ENCODE data around the gene DPH7. TPM values are rescaled to one million over a fixed set of nuclear protein-coding genes. Genes with fewer than 3 reads are reported as not detected.
"Not testable (repeated sequence)": the region's sequence is repeated elsewhere in the genome, so short reads cannot be mapped to it uniquely, and the experiment has no call there.

The DPH7 gene
- total RNA-seq, 2 donors from 2014 or later = 26.7 to 35.5 TPM

DNA sequence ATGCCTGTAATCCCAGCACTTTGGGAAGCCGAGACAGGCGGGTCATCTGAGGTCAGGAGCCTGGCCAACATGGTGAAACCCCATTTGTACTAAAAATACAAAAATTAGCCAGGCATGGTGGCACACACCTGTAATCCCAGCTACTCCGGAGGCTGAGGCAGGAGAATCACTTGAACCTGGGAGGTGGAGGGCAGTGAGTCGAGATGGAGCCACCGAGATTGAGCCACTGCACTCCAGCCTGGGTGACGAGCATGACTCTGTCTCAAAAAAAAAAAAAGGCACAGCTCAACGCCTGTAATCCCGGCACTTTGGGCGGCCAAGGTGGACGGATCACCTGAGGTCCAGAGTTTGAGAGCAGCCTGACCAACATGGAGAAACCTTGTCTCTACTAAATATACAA is 25.1 kb downstream of the DPH7 start:
- peaks cover 12% of the 10 kb centered on the region for H3K4me1 Mint-ChIP-seq
- not testable (repeated sequence) for H3K9me3 Mint-ChIP-seq; ATAC-seq (replicated peaks); H3K27ac Mint-ChIP-seq; H3K27me3 Mint-ChIP-seq
- H3K36me3 Mint-ChIP-seq (ENCODE audit: low read depth) = peaks cover 56% of the 10 kb centered on the region
- H3K4me3 Mint-ChIP-seq = peak overlapping the region; percentile 11

DNA sequence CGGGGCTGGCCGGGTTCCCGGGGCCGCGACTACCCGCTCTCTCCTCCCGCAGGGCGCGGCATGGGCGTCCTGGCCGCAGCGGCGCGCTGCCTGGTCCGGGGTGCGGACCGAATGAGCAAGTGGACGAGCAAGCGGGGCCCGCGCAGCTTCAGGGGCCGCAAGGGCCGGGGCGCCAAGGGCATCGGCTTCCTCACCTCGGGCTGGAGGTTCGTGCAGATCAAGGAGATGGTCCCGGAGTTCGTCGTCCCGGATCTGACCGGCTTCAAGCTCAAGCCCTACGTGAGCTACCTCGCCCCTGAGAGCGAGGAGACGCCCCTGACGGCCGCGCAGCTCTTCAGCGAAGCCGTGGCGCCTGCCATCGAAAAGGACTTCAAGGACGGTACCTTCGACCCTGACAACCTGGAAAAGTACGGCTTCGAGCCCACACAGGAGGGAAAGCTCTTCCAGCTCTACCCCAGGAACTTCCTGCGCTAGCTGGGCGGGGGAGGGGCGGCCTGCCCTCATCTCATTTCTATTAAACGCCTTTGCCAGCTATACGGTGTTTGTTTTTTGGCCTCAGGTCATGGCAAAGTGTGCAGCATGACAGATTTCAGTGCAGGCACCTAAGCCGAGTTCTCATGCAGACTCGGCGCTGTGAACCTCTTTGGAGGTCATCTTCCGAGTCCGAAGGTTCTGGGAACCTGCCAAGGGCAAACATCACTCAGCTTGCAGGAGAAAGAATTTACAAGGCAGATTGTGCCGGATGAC is 26.5 kb downstream of the DPH7 start:
- Mint-ChIP-seq H3K27ac (peak overlapping the region; percentile 72), H3K4me3 (peak overlapping the region; percentile 85), H3K36me3 (ENCODE audit: low read depth) (peaks cover 47% of the 10 kb centered on the region), H3K9me3 (no peaks in the 10 kb centered on the region), H3K4me1 (peaks cover 12% of the 10 kb centered on the region), H3K27me3 (no peaks in the 10 kb centered on the region)
- ATAC-seq (replicated peaks) = peak; percentile 5

DNA sequence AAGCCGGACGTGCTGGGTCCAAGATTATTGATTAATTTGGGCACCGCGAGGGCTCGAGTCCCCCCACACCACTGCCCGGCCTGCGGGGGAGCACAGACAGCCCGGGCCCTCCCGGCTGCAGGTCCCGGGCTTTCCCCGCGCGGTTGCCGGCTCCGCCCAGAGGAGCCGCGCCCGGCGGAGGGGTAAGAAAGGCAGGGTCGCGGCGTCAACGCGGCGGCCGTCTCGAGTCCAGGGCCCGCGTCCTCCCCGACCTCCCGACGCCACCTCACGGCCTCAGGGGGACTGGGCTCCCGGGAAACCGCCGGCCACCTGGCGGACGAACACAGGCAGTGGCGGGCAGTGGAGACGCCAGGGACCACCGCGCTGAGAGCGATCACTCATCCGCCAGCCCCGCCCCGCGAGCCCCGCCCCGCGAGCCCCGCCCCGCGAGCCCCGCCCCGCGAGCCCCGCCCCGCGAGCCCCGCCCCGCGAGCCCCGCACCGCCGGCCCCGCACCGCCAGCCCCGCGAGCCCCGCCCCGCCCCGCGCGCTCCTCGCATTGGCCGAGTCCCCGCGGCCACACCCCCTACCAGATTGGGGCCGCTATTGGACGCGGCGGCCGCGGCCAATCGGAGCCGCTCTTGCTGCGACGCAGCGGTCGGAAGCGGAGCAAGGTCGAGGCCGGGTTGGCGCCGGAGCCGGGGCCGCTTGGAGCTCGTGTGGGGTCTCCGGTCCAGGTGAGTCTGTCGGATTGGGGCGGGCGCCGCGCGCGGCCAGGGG is 27.3 kb downstream of the DPH7 start, which contains the start of gene MRPL41:
Gene MRPL41 (plus strand): TSS at position 616 of the 758 bp plus-strand sequence. CDS start 203 bp downstream, outside the sequence.
- peak; percentile 95 for ATAC-seq (replicated peaks)
- Mint-ChIP-seq H3K4me1 (peaks cover 12% of the 10 kb centered on the region), H3K36me3 (ENCODE audit: low read depth) (peaks cover 39% of the 10 kb centered on the region), H3K27ac (peak within 1 kb of the TSS; percentile 72), H3K27me3 (no peaks in the 10 kb centered on the region), H3K9me3 (no peaks in the 10 kb centered on the region), H3K4me3 (peak within 1 kb of the TSS; percentile 85)

DNA sequence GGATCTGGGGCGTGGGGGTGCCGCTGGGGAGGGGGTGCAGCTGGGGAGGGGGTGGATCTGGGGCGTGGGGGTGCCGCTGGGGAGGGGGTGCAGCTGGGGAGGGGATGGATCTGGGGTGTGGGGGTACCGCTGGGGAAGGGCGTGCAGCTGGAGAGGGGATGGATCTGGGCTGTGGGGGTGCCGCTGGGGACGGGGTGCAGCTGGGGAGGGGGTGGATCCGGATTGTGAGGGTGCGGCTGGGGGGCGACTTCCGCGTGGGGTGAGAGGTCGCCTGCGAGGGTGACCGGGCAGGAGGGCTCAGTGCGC is 27.8 kb downstream of the DPH7 start:
- H3K27me3 Mint-ChIP-seq; ATAC-seq (replicated peaks); H3K27ac Mint-ChIP-seq; H3K9me3 Mint-ChIP-seq: not testable (repeated sequence)
- peaks cover 12% of the 10 kb centered on the region for H3K4me1 Mint-ChIP-seq
- peaks cover 34% of the 10 kb centered on the region for H3K36me3 Mint-ChIP-seq (ENCODE audit: low read depth)
- H3K4me3 Mint-ChIP-seq = peak overlapping the region; percentile 85

DNA sequence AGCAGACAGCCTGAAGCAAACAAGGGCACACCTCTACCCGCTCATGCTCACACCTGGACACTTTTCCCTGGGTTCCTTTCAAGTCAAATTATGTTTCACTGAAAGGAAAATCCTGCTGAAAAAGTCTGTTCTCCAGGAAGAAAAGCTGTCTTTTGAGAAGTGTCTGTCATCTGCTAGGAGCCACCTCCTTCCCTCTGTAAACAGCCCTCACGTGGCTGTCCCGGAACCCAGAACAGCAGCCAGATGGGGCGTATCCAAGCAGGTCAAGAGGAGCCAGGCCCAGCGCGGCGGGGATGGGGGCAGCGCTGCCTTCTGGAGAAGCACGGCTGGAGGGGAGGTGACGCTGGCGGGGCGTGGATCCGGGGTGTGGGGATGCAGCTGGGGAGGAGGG is 28.5 kb downstream of the DPH7 start, which contains the start of gene PNPLA7:
Gene PNPLA7 (minus strand): TSS at position 172 of the 391 bp plus-strand sequence. CDS start 205 bp downstream, outside the sequence.
- peaks cover 27% of the 10 kb centered on the region for H3K36me3 Mint-ChIP-seq (ENCODE audit: low read depth)
- peak within 1 kb of the TSS; percentile 85 for H3K4me3 Mint-ChIP-seq
- ATAC-seq (replicated peaks) = peak; percentile 37
- H3K9me3 Mint-ChIP-seq = no peaks in the 10 kb centered on the region
- peak within 1 kb of the TSS; percentile 75 for H3K27ac Mint-ChIP-seq
- H3K27me3 Mint-ChIP-seq = no peaks in the 10 kb centered on the region
- H3K4me1 Mint-ChIP-seq = peaks cover 5% of the 10 kb centered on the region

DNA sequence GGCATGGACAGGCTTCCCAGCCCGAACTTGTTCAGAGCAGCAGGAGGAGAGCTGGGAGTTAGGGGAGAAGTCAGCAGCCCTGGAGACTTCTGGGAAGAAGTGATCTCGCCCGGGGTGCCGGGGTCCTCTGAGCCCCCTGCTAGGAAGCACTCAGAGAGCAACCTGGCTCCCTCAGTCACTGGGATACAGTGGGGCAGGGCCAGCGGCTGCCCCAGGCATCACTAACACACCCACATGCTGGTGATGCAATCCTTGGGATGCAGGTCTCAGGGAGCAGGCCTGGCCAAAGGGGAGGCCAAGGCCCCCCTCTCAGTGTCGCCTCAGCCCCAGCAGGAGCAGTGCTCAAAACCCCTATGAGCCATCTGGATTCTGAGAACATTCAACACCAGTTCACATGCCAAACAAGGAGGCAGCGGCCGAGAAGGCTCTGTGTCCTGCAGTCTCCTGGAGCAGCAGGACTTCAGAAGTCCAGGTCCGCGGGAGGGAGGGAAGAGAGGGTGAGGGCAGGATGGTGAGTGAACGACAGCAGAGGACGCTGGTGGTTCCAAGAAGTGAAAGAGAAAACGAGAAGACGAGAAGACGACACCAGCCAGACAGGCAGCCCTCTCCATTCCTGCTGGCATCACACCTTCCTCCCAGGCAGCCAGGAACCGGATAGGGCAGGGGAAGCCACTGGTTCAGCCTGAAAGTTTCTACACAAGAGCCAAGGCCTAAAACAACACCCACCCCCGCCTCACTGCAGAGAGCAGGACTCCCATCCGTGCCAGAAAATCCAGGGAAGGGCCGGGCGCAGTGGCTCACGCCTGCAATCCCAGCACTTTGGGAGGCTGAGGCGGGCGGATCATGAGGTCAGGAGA is 30.8 kb downstream of the DPH7 start:
- no peak for ATAC-seq (replicated peaks)
- H3K36me3 Mint-ChIP-seq (ENCODE audit: low read depth) = peaks cover 8% of the 10 kb centered on the region
- H3K9me3 Mint-ChIP-seq = no peaks in the 10 kb centered on the region
- H3K27ac Mint-ChIP-seq = no peak overlapping the region
- no peaks in the 10 kb centered on the region for H3K27me3 Mint-ChIP-seq
- H3K4me1 Mint-ChIP-seq = peaks cover 3% of the 10 kb centered on the region
- H3K4me3 Mint-ChIP-seq = no peak overlapping the region

DNA sequence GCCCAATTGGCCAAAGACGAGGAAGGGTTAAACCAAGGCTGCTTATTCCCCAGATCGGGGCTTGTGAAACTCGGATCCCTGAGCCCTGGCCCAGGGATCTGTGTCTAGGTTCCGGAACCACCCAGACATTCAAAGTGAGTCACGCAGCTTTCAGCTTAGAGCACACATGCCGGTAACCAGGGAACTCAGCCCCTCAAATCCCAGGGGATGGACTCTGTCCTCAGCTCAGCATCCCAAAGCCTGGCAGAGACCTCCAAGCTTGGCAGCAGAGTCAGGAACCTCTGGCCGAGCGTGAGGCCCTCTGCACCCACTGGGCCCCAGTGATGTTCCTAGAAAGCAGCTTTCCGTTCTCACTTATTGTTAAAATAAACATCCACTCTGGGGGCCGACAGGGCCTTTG is 33.6 kb downstream of the DPH7 start:
- H3K27me3 Mint-ChIP-seq = no peaks in the 10 kb centered on the region
- H3K36me3 Mint-ChIP-seq (ENCODE audit: low read depth) = no peaks in the 10 kb centered on the region
- H3K4me3 Mint-ChIP-seq = no peak overlapping the region
- H3K4me1 Mint-ChIP-seq = no peaks in the 10 kb centered on the region
- no peak for ATAC-seq (replicated peaks)
- no peak overlapping the region for H3K27ac Mint-ChIP-seq
- no peaks in the 10 kb centered on the region for H3K9me3 Mint-ChIP-seq

DNA sequence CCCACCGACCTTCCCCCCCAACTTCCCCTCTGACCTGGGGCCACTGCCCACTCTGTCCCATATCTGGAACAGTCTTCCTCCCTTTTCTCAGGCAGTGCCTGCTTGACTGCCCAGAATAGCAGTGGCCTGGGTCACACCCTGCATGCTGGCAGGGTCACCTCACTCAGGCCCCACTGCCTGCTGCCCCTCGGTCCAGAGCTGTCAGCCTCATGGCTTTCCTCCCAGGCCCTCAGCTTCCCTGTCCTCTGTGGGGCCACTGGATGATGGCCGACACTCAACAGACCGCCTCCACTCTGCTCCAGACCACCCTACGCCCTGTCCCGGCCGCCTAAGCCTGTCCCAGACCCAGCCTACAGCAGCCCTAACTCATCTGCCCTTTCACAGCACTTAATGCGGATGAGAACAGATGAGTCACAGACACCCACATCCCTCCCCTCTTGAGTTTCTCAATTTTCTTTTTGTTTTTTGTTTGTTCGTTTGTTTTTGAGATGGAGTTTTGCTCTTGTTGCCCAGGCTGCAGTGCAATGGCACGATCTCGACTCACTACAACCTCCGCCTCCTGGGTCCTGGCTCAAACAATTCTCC is 34.5 kb downstream of the DPH7 start:
- H3K27me3 Mint-ChIP-seq = no peaks in the 10 kb centered on the region
- H3K9me3 Mint-ChIP-seq = no peaks in the 10 kb centered on the region
- peak; percentile 67 for ATAC-seq (replicated peaks)
- no peaks in the 10 kb centered on the region for H3K4me1 Mint-ChIP-seq
- H3K36me3 Mint-ChIP-seq (ENCODE audit: low read depth) = no peaks in the 10 kb centered on the region
- H3K4me3 Mint-ChIP-seq = no peak overlapping the region
- H3K27ac Mint-ChIP-seq = peak overlapping the region; percentile 41

DNA sequence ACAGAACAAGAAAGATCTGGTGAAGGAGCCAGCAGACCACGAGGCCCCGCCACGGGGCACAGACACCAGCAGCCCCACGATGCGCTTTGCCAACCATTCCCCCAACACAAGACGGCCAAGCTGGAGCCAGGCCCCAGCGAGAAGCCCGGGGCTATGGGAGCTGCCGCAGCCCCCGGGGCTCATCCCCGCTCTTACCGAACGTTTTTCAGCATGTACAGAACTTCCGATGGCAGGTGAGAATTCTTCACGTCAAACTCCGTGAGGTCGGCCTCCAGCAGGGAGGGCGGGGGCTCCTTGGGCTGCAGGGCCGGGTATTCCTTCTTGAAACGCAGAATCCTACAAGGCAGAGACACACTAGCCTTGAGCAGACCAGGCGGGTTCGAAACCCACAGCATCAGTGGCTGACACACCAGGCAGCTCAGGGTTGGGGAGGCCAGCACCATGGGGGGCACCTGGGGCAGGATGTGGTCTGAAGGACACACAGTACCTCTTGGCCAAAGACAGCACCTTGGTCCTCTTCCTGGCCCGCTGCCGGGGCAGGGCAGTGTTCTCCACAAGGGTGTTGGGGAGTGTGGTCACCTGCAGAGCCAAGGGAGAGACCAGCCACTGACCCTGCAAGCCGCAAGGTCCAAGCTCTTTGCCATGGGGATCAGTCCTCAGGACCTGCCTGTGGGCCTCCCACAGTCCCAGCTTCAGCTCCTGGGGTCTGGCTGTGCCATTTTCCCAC is 35.3 kb downstream of the DPH7 start:
- Mint-ChIP-seq H3K27me3 (no peaks in the 10 kb centered on the region), H3K9me3 (no peaks in the 10 kb centered on the region), H3K36me3 (ENCODE audit: low read depth) (no peaks in the 10 kb centered on the region), H3K4me1 (no peaks in the 10 kb centered on the region), H3K4me3 (no peak overlapping the region), H3K27ac (no peak overlapping the region)
- no peak for ATAC-seq (replicated peaks)

DNA sequence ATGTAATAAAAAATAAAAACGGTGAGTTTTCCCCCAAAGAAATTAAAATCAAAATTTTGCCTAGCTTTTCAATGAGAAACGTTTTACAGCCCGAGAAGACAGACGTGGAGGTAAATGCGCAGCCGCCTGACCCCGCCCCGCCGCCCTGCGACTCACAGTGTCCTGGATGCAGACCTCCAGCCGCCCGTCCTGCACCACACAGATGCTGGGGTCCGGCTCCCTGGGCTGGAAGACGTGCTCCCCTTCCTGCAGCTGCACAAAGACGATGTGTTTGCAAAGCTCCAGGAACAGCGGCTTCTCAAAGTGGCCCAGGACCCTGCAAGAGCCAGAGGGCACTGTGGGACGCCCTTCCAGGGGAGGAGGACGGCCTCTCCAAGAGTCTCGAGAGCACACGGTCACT is 36.2 kb downstream of the DPH7 start:
- H3K36me3 Mint-ChIP-seq (ENCODE audit: low read depth) = no peaks in the 10 kb centered on the region
- H3K27ac Mint-ChIP-seq = no peak overlapping the region
- no peaks in the 10 kb centered on the region for H3K27me3 Mint-ChIP-seq
- no peaks in the 10 kb centered on the region for H3K9me3 Mint-ChIP-seq
- no peak for ATAC-seq (replicated peaks)
- H3K4me1 Mint-ChIP-seq = no peaks in the 10 kb centered on the region
- H3K4me3 Mint-ChIP-seq = no peak overlapping the region

DNA sequence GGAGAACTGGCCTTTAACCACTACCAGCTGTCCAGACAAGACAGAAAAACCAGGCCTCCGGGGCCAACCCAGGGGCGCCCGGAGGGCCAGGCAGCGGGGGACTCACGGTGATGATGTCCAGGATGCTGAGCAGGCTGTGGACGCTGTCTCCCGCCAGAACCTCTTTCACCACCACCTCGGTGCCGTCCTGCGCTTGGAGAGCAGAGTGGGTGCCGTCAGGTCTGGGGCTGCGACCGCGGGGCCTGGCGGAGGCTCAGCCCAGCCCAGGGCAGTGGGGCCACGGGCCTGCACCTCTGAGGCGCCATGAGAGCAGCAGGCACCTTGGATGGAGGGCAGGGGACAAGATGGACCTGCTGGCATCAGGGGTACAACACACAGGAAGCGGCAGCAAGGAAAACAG is 38.2 kb downstream of the DPH7 start:
- no peak overlapping the region for H3K27ac Mint-ChIP-seq
- H3K4me3 Mint-ChIP-seq = no peak overlapping the region
- no peaks in the 10 kb centered on the region for H3K9me3 Mint-ChIP-seq
- H3K27me3 Mint-ChIP-seq = no peaks in the 10 kb centered on the region
- ATAC-seq (replicated peaks) = no peak
- H3K36me3 Mint-ChIP-seq (ENCODE audit: low read depth) = no peaks in the 10 kb centered on the region
- peaks cover 11% of the 10 kb centered on the region for H3K4me1 Mint-ChIP-seq

DNA sequence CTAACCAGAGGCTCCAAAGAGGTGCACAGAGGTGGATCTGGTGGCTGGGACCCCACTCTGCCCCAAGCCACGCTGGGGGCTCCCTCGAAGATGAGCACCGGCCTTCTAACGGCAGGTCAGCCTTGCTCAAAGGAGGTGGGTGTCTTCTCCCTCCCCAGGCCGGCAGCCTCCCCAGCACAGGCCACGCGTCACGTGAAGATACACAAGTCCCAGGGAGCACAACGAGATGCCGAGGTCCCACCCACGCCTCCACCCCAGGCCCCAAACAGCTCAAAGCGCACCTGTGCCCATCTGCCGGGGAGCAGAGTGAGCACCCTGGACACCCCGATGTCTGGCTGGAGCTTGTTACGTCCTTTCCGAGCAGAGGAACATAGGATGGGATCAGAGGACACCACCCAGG is 40.7 kb downstream of the DPH7 start:
- Mint-ChIP-seq H3K9me3 (no peaks in the 10 kb centered on the region), H3K4me3 (no peak overlapping the region), H3K27me3 (no peaks in the 10 kb centered on the region), H3K4me1 (peaks cover 18% of the 10 kb centered on the region), H3K27ac (no peak overlapping the region), H3K36me3 (ENCODE audit: low read depth) (no peaks in the 10 kb centered on the region)
- no peak for ATAC-seq (replicated peaks)

DNA sequence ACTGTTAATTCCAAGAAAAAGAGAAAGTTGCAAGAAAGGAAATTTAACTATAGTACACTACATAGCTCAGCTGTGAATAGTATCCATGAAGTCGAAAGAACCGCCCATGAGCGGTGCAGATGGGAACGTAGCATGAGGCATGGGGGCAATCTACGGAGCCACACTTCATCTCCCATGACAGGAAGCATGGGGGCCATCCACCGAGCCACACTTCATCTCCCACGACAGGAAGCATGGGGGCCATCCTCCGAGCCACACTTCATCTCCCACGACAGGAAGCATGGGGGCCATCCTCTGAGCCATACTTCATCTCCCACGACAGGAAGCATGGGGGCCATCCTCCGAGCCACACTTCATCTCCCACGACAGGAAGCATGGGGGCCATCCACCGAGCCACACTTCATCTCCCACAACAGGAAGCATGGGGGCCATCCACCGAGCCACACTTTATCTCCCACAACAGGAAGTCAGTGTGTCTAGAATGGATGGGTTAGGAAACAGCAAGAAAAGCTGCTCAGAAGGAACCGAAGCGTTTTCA is 42.1 kb downstream of the DPH7 start:
- H3K27me3 Mint-ChIP-seq; H3K36me3 Mint-ChIP-seq (ENCODE audit: low read depth); ATAC-seq (replicated peaks); H3K9me3 Mint-ChIP-seq: not testable (repeated sequence)
- Mint-ChIP-seq H3K4me3 (peak overlapping the region; percentile 48), H3K27ac (peak overlapping the region; percentile 75), H3K4me1 (peaks cover 18% of the 10 kb centered on the region)
